Liver (tissue), 3 donors: ENCODE measurements around the gene C18orf32.

Source experiments
- CTCF ChIP-seq: fragments of 150-350 bp; IDR thresholded peaks from 2 replicates; pipeline ENCODE4 v1.5.1; 2017; ENCODE audit warnings: improper control_type of control experiment, low read depth, low read length; ENCODE audit not compliant: missing input control
- NR2F2 ChIP-seq: IDR thresholded peaks from 2 replicates; pipeline ENCODE4 v1.6.1; 2016; ENCODE audit warnings: antibody characterized with exemption
- SP1 ChIP-seq: IDR thresholded peaks from 2 replicates; pipeline ENCODE4 v1.6.1; 2018; ENCODE audit warnings: antibody characterized with exemption, mild to moderate bottlenecking
- YY1 ChIP-seq: IDR thresholded peaks from 2 replicates; pipeline ENCODE4 v1.6.1; 2016; ENCODE audit warnings: antibody characterized with exemption, mild to moderate bottlenecking
- ZBTB33 ChIP-seq: IDR thresholded peaks from 2 replicates; pipeline ENCODE4 v1.6.1; 2016; ENCODE audit warnings: antibody characterized with exemption
- donor health status: healthy.
- donor health status: healthy.

- no peak for TF ChIP-seq NR2F2
- TF ChIP-seq CTCF: no peak
- no peak for TF ChIP-seq YY1
- TF ChIP-seq SP1: no peak
- no peak for TF ChIP-seq ZBTB33
These were observed 12.1 kb upstream of the C18orf32 start for GRCh38 chr18:49499046-49499637.
